ENCODE data around the gene HIRA. TPM values are rescaled to one million over a fixed set of nuclear protein-coding genes. Genes with fewer than 3 reads are reported as not detected.

Gene HIRA
- polyA plus RNA-seq, 3 donors: 8.2 to 17.6 (median 16.2) TPM

DNA sequence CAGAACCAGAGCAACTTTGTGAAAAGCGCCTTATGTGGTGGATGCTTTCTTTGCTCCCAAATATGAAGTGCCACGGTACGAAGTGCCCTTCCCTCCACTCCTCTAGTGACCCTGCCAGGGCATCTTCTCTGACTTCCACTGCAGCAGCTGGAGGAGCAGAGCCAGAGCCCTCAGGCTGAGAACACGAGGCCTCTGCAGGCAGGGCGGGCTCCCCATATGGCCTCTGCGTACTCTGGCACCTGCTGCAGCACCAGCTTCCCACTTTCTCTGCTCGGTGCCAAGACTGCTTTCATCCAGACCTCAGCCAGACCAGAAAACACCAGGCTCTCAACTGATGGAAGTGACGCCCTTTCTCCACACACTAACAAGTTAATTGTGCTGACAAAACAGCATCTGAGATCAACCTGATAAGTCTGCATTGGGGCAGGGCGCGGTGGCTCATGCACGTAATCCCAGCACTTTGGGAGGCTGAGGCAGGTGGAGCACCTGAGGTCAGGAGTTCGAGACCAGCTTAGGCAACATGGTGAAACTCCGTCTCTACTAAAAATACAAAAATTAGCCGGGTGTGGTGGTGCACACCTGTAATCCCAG lies 34.7 kb upstream of the HIRA start:
- no peak overlapping the region for H3K27ac ChIP-seq (ENCODE audit: low read depth, low read length)
- WGBS, 3 donors: 90 to 92% (median 90%) methylated on average over 14 of the region's 14 CpGs

DNA sequence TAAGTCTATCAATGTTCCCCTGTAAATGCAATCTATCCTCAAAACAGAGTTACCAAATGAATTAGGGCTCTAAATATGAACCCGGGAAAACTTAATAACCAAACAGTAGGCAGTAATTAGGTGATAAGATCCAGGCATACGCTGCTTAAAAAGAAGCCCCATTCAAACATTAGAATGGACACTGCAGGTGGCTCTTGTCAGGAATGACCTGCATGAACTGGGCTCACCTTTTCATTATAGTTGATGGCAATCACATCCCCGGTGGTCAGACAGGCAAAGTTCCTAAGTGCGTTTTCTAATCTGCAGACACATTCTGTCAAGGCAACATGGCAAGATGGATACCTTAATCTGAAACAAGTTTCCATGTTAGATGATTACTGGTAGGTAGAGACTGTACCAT lies 33.4 kb upstream of the HIRA start:
- WGBS, 3 donors: 79 to 85% (median 85%) methylated on average over 4 of the region's 4 CpGs
- no peak overlapping the region for H3K27ac ChIP-seq (ENCODE audit: low read depth, low read length)

DNA sequence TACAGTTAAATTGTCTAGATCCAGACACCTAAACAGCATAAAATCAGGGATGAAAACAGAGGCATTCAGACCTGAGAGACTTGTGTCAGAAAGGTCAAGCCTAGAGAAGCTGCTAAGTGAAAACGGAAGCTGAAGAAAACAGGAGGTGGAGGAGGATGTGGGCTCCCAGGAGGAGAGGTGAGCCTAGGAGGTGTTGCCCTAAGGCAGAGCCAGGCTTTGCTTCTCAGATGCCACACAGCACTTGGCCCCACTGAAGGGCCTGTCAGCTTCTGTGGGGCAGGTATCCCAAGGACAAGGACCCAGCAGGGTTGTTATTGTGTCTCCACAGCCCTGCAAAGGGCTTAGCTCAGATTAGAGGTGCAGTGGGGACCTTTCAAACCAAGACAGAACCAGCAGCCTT lies 33.0 kb upstream of the HIRA start:
- no peak overlapping the region for H3K27ac ChIP-seq (ENCODE audit: low read depth, low read length)
- WGBS, 3 donors: 63 to 74% (median 73%) methylated on average over 1 of the region's 1 CpG

DNA sequence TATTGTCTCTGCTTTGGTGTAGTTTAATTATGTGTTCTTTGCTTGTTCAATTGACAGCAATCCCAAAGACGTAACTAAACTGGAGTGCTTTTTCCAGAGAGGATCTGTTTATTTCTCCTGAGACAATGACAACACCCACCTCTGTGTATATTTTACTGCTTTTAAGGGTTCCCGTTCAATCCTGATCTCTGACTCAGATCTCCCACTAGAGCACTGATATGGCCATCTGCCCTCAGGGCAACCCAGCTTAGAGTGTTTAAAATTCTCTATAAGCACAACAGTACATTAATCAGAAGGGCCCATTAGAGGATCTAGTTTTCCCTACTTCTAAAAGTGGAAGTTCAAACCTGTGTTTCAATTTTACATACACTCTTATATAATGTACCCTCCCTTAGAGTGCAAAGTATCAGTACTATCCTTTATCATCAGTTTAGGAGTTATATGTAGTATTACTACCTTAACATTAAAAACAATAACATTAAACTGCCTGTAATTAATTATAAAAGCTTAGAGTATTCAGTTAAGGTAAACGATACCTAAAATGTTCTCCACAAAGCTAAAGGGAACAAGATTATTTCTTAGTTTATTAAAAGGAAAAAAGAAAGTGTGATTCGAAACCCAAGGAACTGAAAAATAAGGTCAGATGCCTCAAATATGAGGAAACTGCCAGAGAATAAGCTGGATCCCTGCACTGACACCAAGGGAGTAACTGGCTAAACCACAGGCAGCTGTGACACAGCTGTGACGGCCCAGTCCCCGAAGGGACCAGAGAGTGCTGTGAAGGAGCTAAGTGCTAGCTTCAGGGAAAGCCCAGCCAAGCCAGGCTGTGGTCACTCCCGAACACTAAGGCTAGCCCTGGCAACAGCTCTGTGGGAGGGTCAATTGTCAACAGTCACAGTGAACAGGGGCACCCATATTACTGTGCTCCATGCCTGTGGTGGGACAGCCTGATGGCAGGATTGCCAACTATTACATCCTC lies 32.2 kb upstream of the HIRA start:
- no peak overlapping the region for H3K27ac ChIP-seq (ENCODE audit: low read depth, low read length)
- 63 to 88% (median 70%) methylated on average over 7 of the region's 7 CpGs for WGBS, 3 donors

DNA sequence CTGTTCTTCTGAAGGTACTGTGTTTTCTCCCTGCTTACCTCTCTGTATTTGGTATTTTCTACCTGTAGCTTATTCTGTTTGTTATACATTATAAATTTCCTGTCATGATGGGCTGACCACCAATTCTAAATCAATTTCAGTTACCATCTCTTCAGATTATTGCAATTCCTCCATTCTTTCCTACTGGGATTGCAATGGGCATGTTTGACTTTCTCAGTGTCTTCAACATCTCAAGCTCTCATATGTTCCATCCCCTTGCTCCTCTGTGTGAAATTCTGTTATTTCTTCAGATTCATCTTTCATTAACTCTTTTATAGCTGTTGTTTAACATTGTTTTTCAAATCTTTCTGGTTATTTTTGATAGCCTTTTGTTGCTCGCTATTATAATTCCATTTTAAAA lies 31.5 kb upstream of the HIRA start:
- 93 to 96% (median 95%) methylated on average over 1 of the region's 1 CpG for WGBS, 3 donors
- no peak overlapping the region for H3K27ac ChIP-seq (ENCODE audit: low read depth, low read length)

DNA sequence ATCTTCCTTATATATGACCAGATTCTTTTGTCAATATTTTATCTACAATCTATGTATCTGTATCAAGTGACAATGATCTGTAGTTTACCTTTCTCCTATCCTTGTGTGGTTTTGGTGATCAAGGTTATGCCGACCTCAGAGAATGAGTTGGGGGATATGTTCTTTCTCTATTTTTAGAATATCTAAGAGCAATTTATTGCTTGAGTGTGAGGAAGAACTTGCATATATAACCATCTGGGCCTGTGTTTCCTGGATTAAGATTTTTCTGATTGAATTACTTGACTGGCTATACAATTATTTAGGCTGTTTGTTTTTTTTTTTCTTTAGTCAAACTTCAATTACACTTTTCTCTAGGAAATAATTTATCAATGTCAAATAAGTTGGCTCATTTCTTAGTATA lies 30.0 kb upstream of the HIRA start:
- H3K27ac ChIP-seq (ENCODE audit: low read depth, low read length): no peak overlapping the region
- 91 to 95% (median 95%) methylated on average over 1 of the region's 1 CpG for WGBS, 3 donors

DNA sequence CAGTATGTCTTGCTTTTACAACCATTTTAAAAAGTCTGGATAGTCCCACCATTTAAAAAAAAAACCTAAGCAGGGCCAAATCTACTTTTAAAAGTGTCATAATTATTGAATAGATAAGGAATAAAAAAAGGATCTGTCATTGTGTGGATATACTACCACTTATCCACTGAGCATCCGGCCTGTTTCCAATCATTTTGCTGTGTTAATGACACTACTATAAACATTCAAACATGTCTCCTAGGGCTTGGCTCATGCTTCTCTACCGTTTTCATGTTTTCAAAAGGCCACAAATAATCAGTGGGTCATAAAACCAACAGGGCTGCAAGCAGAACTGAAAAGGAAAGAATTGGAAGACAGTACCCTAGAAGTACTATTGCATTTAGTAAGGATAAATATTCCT lies 28.5 kb upstream of the HIRA start:
- 73 to 80% (median 74%) methylated on average over 2 of the region's 2 CpGs for WGBS, 3 donors
- H3K27ac ChIP-seq (ENCODE audit: low read depth, low read length): no peak overlapping the region

DNA sequence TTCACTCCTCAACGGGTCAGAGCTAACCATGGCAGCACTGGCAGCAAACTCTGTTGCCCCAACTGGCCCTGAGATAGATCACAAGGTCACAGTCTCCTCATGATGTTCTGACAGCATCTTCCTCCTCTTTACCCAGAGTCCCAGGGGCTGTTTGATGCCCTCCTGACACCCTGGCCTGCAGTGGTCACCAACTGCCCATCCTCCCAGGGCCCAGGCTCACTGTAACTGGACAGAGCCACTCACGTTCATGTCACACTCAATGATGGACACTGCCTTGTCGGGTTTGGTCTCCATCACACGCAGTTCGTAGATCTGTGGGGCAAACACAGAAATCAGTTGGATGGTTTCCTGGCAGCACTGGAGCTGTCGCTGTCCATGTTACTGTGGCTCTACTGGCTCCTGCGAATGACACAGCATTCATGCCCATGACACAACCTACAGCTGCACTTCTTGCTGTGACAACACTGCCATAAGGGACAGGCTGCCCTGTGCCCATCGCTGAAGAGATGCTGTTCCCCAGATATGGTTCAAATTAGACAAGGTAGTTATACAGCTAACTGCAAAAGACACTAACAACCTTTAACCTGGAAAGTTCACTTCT lies 26.4 kb upstream of the HIRA start:
- H3K27ac ChIP-seq (ENCODE audit: low read depth, low read length): no peak overlapping the region
- WGBS, 3 donors: 93 to 95% (median 94%) methylated on average over 8 of the region's 8 CpGs

DNA sequence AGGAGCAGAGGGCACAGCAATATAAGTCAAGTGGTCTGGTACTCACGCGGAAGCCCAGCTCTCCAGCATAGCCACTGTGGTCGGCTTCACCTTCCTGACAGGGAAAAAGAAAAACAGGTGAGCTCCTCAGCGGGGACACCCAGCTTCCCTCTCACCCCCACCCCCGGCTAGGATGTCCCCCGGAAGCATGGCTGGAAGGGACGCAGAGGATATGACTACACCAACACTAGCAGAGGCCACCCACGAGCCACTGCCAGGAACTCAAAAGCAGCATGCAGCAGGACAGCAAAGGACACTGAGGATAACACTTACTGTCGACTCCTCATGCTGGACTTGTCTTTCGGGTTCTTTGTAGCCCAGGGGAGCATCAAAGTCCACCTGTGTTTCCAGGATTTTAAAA lies 25.0 kb upstream of the HIRA start:
- 93 to 94% (median 94%) methylated on average over 10 of the region's 10 CpGs for WGBS, 3 donors
- no peak overlapping the region for H3K27ac ChIP-seq (ENCODE audit: low read depth, low read length)

DNA sequence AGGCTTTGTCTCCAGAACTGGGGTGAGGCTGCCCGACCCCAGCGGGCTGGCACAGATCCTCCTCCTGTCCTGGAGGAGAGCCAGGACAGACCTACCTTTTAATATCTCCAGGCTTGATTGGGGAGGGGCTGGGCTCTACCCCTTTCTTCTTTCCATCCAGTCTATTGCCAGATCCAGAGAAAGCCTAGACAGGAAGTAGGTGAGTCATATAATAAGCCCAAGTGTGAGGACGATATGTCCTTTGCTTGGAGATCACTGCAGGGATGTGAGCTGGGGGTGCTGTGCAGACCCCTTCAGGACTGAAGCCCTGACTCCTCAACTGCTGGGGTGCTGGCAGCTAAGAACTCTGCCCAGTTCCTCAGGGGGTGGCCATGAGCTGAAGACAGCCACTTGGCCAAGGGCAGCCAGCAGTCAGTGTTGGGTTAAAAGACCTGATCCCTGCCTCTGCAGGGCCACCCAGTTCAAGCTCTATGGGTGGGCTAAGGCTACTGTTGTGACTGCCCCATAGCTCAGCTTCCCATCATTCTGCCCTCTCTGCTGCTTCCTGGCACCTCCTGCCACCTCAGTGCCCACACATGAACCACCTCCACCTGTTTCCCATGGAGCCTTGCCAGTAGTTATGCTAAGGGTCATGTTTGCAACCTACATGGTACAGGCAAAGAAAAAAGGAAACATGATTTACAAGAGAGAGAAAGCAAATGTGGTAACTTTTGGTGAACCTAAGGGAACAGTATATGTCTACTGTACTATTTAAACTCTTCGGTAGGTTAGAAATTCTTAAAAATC lies 24.2 kb upstream of the HIRA start:
- WGBS, 3 donors: 78 to 87% (median 82%) methylated on average over 4 of the region's 4 CpGs
- H3K27ac ChIP-seq (ENCODE audit: low read depth, low read length): no peak overlapping the region

DNA sequence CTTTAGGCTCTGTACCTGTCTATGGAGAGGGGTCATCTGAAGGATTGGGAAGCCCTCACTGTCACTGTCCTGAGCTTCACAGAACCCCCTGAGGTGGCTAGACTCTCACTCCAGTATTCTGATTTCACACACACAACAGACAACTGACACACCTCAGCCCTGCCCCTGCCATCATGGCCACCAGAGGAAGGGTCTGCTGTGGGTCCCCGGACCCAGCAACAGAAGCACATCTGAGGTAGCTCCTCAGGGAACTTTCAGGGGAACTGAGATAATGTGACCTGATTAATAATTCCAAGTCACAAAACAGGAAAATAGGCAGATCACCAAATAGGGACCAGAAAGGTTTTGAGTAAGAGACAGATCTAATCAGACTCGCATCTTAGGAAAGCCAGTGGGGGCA lies 23.5 kb upstream of the HIRA start:
- 98 to 100% (median 98%) methylated on average over 2 of the region's 2 CpGs for WGBS, 3 donors
- no peak overlapping the region for H3K27ac ChIP-seq (ENCODE audit: low read depth, low read length)

DNA sequence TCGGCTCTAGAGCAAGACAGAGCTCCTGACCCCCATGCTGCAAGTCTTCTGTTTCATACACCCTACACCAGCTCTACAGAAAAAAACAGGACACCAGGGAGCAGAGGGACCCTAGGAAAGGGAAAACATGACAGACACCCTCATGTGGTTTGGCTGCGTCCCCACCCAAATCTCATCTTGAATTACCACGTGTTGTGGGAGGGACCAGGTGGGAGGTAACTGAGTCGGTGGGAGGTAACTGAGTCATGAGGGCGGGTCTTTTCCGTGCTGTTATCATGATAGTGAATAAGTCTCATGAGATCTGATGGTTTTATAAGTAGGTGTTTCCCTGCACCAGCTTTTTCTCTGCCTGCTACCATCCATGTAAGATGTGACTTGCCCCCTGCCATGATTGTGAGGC lies 22.6 kb upstream of the HIRA start:
- 77 to 87% (median 82%) methylated on average over 6 of the region's 6 CpGs for WGBS, 3 donors
- no peak overlapping the region for H3K27ac ChIP-seq (ENCODE audit: low read depth, low read length)

DNA sequence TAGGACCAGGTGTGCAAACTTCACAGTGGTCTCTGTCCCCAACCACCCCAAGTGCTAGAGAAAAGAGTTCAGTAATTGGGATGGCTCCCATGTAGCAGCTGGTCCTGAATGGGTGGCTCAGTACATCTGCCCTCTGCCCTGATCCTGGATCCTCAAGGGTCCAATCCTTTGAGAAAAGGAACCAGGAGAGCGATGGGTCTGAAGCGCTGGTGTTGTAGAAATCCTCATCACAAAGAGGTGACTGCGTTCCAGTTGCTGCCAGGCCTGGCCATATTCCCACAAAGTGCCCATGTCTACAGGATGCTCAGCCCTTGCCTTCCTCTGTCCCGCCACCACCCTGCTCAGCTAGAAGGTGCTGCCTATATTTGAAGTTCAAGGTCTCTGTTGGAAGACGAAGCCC lies 22.2 kb upstream of the HIRA start:
- 91 to 99% (median 94%) methylated on average over 5 of the region's 5 CpGs for WGBS, 3 donors

DNA sequence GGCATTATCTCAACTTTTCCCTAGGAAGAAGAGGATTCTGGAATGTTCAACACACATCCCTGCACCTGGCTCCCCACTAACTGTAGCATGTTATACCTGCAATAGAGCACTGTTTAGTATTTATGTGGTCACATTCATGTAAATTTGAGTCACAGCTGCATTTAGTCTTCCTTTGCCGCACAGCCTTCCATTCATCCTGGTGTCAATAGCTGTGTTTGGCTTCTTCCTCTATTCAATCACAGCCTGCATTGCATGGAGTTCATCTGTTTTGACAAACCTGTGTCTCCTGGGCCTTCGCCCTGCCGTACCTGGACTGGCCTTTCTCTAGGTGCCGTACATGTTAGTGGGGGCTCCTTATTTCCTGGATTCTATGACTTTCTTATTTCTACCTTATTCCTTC lies 20.0 kb upstream of the HIRA start:
- H3K27ac ChIP-seq (ENCODE audit: low read depth, low read length): no peak overlapping the region
- 95 to 96% (median 96%) methylated on average over 4 of the region's 4 CpGs for WGBS, 3 donors

More for the DNA sequence above, 22.2 kb upstream of the HIRA start:
- H3K27ac ChIP-seq (ENCODE audit: low read depth, low read length): no peak overlapping the region

DNA sequence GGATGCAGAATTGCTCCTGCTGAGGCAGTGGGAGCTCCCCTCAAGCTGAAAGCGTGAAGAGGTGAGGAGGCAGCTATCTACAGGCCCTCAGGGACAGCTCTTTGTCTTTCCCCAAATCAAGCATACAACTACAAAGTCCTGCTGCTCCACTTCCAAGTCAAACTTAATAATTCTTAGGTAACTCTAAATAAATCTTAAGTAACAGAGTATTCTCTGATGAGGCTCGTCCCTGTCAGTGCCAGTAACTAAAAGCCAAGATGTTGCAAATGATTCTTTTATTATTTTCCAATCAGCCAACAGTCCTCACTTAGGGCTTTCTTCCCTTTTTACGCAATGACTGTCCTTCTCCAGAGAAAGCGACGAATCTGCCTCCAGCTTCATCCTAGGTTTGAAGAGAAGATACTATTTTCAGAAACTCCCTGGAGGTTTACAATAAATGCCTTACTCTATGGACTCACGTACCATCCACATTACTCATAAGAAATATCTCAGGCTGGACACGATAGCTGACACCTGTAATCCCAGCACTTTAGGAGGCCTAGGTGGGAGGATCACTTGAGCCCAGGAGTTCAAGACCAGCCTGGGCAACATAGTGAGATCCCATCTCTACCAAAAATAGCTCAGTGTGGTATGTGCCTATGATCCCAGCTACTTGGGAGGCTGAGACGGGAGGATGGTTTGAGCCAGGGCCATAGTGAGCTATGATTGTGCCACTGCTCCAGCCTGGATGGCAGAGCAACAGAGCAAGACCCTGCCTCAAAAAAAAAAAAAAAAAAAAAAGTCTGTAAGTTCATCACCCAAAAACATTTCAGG lies 19.0 kb upstream of the HIRA start:
- 78 to 85% (median 85%) methylated on average over 8 of the region's 8 CpGs for WGBS, 3 donors
- no peak overlapping the region for H3K27ac ChIP-seq (ENCODE audit: low read depth, low read length)

DNA sequence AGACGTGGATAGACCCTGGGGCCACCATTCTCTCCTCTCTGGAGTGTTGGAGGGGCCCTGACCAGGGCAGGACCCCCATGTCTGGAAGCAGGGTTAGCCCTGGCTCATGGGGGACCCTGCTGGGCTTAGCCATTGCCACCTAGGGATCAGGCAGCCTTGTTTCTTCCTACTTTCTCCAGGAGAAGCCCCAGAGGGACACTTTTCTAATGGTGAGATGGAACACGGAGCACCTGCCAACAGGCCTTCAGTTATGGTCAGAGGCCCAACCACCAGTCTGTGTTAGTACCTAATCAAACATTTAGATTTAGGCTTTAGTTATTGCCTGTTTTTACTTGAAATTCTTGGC lies 17.9 kb upstream of the HIRA start:
- 80 to 91% (median 82%) methylated on average over 2 of the region's 2 CpGs for WGBS, 3 donors
- no peak overlapping the region for H3K27ac ChIP-seq (ENCODE audit: low read depth, low read length)

DNA sequence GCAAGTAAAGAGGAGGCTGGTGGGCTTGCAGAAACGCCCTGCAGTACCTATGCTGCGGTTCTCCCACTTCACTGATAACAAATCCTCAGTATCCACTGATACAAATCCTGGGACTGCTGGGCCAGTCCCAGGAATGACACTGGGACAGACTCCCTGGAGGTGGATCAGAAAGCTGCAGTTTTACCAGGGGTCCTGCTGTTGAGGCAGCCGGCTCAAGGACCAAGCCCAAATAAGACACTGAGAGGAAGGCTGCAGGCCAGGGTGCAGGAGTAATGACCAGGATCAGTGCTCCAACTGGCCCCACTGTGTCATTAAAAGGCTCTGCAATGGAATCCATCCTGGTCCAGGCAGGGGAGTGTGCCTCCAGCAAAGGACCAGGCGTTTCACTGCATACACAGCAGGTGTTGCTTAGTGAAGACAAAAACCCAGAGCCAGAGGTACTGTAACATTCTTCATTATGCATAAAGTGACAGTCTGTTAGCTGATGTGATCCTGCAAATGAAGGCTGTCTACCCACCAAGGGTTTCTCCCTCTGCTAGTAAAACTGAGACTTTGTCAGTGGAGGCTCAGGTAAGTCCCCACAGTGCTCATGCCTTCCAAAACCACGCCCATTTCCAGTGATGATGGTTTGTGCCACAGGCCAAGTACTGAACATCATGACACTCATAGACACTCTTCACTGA lies 17.3 kb upstream of the HIRA start:
- no peak overlapping the region for H3K27ac ChIP-seq (ENCODE audit: low read depth, low read length)
- 58 to 90% (median 88%) methylated on average over 5 of the region's 5 CpGs for WGBS, 3 donors

Data from adipose tissue (tissue), 3 donors.